GM23248 (cell line): Measurements from ENCODE around the gene TEKT1.

Experiments used
- EZH2 ChIP-seq: fragments of 200-600 bp; sonication (generic); IDR thresholded peaks from 2 replicates; pipeline ENCODE4 v1.6.1; 2018; ENCODE audit warnings: antibody characterized with exemption, mild to moderate bottlenecking; ENCODE audit not compliant: insufficient read depth, poor library complexity, severe bottlenecking
- EZH2phosphoT487 ChIP-seq: fragments of 200-600 bp; sonication (generic); IDR thresholded peaks from 2 replicates; pipeline ENCODE4 v1.6.1; 2018; ENCODE audit warnings: antibody characterized with exemption, moderate library complexity, mild to moderate bottlenecking, low read depth; ENCODE audit not compliant: insufficient read depth

DNA sequence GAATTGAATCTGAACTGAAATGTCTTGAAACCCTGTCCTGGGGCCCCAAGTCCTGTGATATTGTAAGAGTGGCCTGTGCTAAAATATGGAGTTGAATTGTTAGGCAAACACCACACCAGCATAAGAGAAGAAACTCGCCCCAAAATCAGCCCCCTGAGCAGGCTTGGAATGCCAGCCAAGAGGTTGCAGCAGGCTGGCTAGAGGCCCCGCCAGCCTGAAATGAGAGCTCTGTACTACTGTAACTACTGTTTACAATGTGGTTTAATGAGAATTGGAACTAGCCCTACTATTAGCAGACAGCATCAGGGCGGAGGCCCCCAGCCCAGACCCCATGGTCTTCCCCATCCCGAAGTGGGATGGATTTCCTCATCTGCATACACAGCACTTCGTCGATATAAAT lies 31.8 kb downstream of the TEKT1 start:
- TF ChIP-seq EZH2 (no peak), EZH2phosphoT487 (no peak)
